GM19193 (cell line): ENCODE data around the gene GSG1L.

ENCODE experiments used
- POLR2A ChIP-seq: IDR thresholded peaks from 4 replicates; pipeline ENCODE4 v1.6.1; 2011; ENCODE audit not compliant: insufficient read depth, insufficient read length; ENCODE audit errors: extremely low read depth

Gene GSG1L

DNA sequence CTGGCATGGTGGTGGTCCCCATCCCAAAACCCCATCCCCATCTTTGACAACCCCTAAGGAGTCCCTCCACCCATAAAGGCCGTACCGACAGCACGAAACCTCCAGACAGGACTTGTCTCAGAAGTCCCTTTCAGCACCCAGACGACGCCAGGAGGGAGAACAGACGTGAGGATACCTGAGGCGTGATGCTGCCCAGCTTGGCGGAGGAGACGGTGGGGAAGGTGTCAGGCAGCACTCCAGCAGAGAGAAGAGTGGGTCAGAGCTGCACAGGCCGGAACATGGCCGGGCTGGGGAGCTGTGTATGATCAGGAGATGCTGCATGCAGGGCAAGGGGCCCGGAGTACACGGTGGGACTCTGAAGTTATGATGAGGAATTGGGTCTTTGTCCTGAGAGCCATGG is 244.2 kb downstream of the GSG1L start:
- no peak for TF ChIP-seq POLR2A

DNA sequence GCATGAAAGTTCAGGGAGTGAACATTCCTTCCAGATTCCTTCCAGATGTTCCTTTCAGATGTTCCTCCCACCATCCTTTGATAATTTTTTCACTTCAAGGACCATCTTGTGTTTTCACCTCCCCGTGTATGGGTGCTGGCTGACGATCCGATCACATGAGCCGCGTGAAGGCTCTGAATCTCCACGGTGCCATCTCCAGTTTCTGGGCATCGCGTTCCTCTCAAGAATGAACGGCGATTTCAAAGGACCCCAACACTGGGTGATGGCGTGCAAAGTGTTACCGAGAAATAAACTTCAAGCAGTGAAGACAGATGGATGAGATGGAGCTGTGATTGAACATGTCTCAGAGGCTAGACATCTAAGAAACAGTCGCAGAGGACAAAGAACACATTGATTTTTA is 245.3 kb downstream of the GSG1L start:
- TF ChIP-seq POLR2A, result no peak

DNA sequence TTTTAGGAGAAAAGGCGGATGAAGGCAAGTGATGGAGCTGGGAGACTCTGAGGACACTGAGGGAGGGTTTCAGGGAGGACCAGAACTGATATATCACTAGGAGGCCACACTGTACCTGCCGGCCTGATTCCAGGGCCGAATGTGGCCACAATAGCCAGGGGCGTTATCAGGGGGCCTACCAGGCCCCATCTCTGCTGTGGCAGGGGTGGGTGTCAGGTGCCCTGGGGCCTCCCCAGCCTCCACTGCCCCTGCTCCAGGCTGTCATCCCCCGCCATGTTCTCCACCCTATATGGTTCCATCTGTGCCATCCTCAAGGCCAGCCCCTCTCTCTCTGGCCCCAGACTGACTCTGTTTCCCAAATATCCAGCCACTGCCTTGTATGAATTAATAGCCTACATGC is 246.5 kb downstream of the GSG1L start:
- no peak for TF ChIP-seq POLR2A

DNA sequence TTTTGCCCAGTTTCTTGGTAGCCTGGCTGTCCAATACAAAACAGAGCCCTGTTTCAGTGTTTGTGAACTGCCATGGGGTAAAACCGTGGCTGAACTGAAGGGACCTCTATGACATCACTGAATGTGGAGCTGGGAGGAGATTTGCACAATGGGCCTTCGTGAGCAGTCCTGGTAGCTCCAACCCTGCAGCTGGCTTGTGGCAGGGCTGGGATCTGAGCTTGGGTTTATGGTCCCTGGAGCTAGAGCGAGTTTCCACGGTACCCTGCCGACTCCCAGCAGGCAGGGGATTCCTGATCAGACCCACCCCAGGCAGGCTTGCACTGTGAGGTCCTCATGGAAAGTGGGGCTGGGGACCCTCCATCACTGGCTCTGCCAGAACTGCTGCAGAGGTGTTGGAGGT is 247.0 kb downstream of the GSG1L start:
- TF ChIP-seq POLR2A, result no peak

DNA sequence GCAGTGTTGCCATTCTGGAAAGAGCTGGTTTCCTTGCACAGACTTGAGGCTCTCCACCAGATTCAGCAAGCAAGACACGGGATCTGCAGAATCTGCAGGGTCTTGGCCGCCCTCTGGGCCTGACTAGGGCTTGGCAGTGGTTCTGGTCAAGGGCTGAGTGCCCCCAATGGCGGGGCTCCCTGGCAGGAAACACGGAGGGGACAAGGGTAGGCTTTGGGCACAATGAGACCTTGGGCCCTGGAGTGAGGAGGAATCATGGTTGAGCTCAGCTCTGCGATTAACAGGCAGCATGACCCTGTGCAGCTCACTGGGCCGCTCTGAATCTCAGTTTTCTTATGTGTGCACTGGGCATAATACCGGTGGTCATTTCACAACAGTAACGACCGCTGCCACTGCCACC is 249.9 kb downstream of the GSG1L start:
- TF ChIP-seq POLR2A, result no peak

DNA sequence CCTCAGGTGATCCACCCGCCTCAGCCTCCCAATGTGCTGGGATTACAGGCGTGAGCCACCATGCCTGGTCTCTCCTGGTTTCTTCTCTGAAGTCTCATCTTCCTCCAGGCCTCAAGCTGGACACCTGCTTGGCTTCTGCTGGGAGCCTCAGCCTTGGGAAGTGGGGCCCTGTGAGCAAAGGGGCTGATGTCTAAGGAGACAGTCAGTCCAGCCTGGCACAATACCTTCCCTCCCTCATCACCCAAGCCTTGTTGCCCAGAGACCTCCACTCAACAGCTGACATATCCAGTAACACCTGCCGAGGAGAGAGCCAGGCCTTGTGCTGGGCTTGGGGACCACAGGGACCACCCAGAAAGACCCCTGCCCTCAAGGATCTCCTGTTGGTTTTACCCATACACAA is 251.6 kb downstream of the GSG1L start:
- TF ChIP-seq POLR2A, result no peak

DNA sequence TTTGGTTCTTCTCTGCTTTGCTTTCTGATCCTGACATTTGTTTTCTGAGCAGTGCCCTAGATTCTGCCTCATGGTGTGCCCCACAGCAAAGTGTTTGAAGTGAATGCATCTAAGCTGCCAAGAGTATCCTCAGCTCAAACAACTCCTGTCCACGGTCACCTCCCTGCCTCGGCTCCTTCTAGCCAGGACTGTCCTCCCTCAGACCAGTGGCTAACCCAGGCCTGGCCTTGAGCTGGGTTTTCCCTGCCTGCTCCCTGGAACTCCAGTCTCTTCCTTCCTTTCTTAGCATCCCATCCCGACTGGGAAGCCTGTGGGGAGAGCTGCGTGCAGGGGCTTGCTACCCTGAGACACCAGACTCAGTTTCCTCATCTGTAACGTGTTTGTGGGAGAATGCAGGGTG is 256.5 kb downstream of the GSG1L start:
- no peak for TF ChIP-seq POLR2A

DNA sequence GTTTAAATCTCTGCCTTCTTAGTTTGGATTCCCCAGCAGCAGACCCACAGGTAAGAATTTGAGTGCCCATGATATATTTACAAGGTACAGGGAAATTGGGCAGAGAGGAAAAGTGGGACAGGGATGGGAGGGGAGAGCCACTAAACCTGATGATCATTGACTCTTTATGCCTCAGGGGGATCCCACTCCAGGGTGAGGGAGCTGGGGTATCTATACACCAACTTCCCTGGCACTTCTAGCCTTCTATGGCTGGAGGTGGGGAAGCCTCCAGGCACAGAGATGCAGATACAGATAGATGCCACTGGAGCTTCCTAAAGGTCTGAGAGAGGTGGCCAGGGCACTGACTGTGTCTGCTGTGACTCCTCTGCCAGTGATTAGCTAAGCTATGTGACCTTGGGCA is 257.1 kb downstream of the GSG1L start:
- TF ChIP-seq POLR2A, result no peak

DNA sequence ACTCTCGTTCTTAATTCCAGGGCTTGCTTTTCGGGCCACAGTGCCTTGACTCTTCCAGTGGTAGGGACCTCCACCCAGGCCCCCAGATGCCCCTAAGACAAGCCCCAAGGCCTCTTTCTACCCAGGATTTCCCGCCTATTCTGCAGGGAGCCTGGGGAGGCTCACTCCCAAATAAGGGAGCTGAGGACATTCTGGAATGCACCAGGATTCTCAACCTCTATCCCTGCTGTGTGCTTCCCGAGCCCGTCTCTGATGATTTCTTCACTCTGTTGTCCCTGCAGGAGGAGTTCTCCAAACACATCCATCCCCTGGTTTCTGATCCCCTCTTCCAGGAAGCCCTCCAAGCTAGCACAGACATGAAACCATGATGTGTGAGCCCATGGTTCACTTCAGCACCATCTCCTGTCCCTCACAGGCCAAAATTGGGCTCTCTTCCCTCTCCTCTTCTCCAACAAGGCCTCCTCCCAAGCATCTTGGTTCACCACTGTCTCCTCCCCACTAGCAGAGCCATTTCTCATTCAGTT is 257.6 kb downstream of the GSG1L start:
- no peak for TF ChIP-seq POLR2A

DNA sequence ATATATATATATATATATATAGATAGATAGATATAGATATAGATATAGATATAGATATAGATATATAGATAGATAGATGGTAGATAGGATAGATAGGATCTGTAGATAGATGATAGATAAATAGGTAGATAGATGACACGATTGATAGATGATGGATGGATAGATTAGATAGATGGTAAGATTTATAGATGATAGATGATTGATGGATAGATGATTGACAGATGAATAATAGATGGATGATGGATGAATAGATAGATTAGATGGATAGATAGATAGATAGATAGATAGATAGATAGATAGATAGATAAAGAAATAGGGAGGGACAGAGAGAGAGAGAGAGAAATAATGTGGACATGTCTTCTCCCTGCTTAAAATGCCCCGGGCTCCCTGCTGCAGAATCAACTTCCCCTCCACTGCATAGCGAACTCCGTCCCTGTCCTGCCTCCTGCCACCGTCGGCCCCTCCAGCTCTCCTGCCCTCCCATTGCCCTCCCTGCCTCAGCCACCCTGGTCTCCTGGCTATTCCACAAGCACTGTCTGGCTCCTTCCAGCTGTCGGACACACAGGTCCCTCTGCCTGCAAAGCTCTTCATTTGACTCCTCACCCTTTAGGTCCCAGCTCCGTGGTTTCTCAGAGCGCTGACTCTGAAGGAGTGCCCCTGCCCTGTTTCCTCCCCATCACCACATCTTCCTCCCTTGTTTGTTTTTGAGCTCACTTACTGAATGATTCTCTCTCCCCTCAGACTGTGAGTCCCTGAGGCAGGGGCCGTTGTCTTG is 259.6 kb downstream of the GSG1L start:
- no peak for TF ChIP-seq POLR2A

DNA sequence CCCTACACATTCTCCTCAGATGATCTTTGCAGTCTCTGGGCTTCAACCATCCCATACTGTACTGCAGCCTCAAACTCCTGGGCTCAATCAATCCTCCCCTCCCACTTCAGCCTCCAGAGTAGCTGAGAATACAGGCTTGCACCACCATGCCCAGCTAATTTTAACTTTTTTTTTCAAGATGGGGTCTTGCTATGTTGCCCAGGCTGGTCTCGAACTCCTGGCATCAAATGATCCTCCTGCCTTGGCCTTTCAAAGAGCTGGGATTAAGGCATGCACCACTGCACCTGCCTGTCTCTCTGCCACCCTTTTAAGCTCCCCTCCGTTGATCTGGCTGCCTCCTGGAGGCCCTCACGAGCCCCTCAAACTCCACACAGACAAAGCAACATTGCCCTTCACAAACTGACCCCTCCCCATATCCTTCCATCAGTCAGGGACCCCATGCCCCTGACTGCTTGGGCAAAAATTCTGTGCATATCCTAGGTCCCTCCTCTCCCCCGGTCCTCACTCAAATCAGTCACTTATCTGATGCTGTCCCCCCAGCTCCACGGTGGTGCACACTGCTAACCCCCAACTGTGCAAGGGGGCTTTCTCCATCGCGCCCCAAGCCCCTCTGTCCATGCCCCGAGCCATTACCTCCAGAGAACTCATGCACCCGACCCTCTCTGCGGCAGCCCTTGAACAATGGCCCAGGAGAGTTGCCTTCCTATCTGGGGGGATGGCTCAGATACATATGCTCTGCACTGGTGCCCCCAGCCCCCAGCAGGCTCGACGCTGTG is 260.7 kb downstream of the GSG1L start:
- TF ChIP-seq POLR2A, result no peak

DNA sequence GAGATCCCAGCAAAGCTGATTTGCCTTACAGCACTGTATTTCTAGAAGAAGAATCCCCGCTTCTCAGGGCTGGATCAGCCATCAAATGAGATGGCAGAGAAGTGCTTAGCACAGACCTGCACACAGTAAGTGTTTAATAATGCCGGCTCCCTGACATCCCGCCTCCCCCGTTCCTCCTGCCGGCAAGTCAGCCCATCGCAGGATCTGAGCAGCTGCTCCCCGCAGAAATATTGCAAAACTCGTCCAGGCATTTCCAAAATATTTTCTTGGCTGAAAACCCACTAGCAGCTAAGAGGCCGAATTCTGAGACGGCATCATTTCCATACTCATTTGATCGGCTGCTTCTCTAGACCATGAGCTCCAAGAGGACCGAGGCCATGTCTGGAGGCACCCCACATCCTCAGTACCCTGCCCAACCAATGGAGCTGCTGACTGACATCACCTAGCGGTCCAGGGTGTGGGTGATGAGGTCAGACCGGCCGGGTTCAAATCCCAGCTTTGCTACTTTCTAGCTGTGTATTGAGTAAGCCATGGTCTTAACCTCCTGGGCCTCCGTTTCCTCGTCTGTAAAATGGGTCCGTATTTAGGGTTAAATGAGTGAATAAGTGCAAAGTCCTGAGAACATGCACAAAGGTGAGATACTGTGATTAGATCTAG is 262.1 kb downstream of the GSG1L start:
- TF ChIP-seq POLR2A, result no peak

DNA sequence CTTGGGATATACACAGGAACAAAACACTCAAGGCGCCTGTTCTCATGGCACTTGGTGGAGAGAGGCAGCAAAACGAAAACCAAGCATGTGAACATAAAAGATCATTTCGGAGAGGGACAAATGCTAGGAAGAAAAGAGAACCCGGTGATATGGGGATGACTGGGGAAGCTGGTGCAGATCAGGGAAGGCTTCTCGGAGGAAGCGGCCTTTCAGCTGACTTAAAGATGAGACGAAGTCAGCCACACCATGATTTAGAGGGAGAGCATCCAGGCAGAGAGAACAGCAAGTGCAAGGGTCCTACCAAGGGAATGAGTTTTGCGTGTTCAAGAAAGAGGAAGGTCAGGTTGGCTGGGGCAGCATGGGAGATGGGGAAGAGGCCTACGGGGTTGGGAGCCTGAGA is 262.7 kb downstream of the GSG1L start:
- TF ChIP-seq POLR2A, result no peak

DNA sequence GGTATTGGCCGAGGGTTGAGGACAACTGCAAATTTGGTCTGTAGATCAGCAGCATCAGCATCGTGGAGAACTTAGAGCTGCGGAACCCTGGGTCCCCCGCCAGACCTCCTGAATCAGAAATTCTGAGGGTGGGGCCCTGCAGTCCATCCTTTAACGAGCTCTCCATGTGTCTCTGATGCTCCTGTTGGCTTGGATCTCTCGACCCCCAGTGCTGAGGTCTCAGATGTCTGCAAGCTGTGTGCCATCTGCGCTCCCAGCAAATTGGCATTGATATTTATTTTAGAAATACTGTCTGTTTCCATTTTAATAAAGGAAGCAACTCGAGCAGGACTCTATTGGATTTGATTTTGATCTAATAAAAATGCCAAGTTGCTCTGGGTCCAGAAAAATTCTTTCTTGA is 263.6 kb downstream of the GSG1L start:
- no peak for TF ChIP-seq POLR2A

DNA sequence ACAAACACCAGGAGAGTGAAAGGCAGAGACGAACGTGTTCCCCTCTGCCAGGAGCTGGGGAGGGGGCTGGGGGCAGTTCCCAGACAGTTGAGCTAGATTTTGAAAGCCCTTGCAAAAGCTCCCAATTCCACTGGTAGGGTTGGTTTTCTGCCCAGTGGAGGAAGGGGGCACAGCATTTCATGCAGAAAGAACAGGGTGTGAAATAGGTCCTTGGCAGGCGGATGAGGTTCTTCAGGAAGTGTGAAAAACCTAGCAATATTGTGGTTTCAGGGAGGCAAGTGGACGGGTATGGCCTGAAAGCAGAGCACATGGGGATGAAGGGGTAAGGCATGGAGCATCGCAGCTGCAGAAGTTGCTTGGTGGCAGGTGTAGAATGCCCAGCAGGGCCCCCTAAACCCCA is 265.3 kb downstream of the GSG1L start:
- no peak for TF ChIP-seq POLR2A
